BE2C (cell line): Measurements from ENCODE around the gene CYFIP2.

Experiments
- DNase-seq: peaks from one replicate; pipeline ENCODE4 v3.0.0-alpha.2; 2020
- H3K27me3 ChIP-seq: fragments of 250-450 bp; sonication (Bioruptor Pico); 2 replicates; pipeline ENCODE4 v1.5.1; 2020; ENCODE audit warnings: mild to moderate bottlenecking
- H3K36me3 ChIP-seq: fragments of 250-450 bp; sonication (Bioruptor Pico); 2 replicates; pipeline ENCODE4 v1.5.1; 2020; ENCODE audit warnings: mild to moderate bottlenecking
- H3K4me1 ChIP-seq: fragments of 250-450 bp; sonication (Bioruptor Pico); 2 replicates; pipeline ENCODE4 v1.5.1; 2020
- H3K4me3 ChIP-seq: 2 replicates; pipeline ENCODE4 v1.5.1; 2011; ENCODE audit warnings: low read depth, low read length
- H3K9me3 ChIP-seq: fragments of 250-450 bp; sonication (Bioruptor Pico); 2 replicates; pipeline ENCODE4 v1.5.1; 2020
- CTCF ChIP-seq: IDR thresholded peaks from 2 replicates; pipeline ENCODE4 v1.5.1; 2012; ENCODE audit warnings: mild to moderate bottlenecking, low read depth, low read length

Gene CYFIP2

DNA sequence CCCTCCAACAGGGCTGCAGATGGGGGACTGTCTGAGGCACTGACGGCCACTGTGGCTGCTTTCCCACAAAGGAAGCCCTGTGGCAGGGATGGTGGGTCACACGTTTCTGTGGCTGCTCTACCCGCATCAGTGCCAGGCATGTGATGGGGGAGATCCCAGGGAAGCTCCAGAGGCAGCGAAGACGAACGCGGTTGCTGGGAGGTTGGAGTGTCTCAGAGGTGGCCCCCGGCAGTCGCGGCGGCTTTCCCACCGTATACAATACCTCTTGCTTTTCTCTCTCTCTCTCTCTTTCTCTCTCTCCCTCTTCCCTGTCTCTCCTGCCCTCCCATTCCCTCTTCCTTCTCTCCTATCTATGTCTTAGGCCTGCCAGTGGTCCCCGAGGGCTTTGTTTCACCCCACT lies 56.7 kb downstream of the CYFIP2 start:
- DNase-seq = no peak
- H3K36me3 ChIP-seq = no peaks in the 10 kb centered on the region
- no peaks in the 10 kb centered on the region for H3K27me3 ChIP-seq
- no peak overlapping the region for H3K4me3 ChIP-seq
- no peaks in the 10 kb centered on the region for H3K9me3 ChIP-seq
- H3K4me1 ChIP-seq = no peaks in the 10 kb centered on the region
- TF ChIP-seq CTCF = no peak

- no peak overlapping the region for H3K4me3 ChIP-seq
- H3K36me3 ChIP-seq = no peaks in the 10 kb centered on the region
- no peaks in the 10 kb centered on the region for H3K27me3 ChIP-seq
- TF ChIP-seq CTCF = 0 out of 2 replicates have a peak, but pooled peaks have one; percentile 8
- no peak for DNase-seq
- no peaks in the 10 kb centered on the region for H3K4me1 ChIP-seq
- H3K9me3 ChIP-seq = no peaks in the 10 kb centered on the region
Observed at GRCh38 chr5:157323107-157323706, 57.3 kb downstream of the CYFIP2 start.

- H3K4me1 ChIP-seq = no peaks in the 10 kb centered on the region
- DNase-seq = no peak
- no peaks in the 10 kb centered on the region for H3K27me3 ChIP-seq
- no peaks in the 10 kb centered on the region for H3K9me3 ChIP-seq
- no peaks in the 10 kb centered on the region for H3K36me3 ChIP-seq
- peak; percentile 31; the same call in 1 of the 2 replicates for TF ChIP-seq CTCF
- H3K4me3 ChIP-seq = no peak overlapping the region
Observed at GRCh38 chr5:157324237-157324636, 58.3 kb downstream of the CYFIP2 start.

DNA sequence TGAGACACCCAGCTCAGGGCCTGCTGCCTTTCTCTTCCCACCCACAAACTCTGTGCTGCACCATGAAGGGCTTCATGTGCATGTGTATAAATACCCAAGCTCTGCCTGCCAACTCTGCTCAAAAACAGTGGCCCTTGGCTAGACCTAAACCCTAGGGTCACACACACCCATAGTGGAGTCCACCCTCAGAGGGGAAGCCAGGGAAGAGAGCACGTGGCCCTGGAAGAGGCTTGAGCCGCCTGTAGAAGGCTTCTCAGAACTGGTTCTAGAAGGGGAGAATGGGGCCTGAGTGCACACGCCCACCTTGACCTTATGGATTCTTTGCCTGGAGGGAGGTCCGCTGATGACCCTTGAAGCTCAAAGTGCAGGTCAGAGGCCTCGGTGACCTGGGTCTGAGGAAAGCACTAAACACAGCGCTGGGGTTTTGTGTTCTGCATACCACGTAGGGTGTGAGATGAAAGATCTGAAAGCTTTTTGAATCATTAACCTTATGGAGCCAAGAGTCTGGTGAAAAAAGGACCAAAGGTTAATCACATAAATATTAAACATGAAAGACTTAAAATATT lies 60.6 kb downstream of the CYFIP2 start:
- Histone ChIP-seq H3K4me1 (no peaks in the 10 kb centered on the region), H3K9me3 (no peaks in the 10 kb centered on the region), H3K4me3 (no peak overlapping the region), H3K36me3 (no peaks in the 10 kb centered on the region), H3K27me3 (no peaks in the 10 kb centered on the region)
- DNase-seq = no peak
- no peak for TF ChIP-seq CTCF

- H3K4me3 ChIP-seq = no peak overlapping the region
- TF ChIP-seq CTCF = no peak
Observed at GRCh38 chr5:157327771-157328170, 61.8 kb downstream of the CYFIP2 start.

DNA sequence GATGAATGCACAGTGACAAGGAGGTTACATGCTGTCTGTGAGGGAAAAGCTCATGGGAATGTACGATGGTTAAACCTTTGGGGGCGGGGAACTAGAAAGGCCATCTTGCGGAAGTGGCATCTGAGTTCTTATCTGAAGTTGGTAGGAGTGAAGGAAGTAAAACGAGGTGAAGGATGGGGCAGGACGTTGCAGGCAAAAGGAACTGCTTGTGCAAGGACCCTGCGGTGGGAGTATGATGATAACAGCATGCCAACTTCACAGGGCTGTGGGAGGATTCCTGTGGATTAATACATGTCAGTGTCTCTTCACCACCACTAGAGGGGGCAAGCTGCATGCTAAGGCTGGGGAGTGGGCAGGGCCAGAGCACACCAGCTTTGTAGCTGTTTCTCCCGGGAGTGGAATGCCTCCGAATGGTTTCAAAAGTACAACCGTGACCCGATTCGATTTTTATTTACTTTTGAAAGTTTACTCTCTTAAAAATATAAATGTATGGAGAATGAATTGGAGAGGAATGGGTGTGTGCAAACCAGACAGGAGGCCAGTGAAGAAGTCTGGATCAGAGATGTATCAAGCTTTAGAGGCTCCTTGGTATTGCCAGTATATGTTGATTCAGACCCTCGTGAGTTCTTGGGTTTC lies 62.5 kb downstream of the CYFIP2 start:
- no peaks in the 10 kb centered on the region for H3K27me3 ChIP-seq
- peak; percentile 66 for DNase-seq
- H3K4me3 ChIP-seq = peak overlapping the region; percentile 26; the same call in 1 of the 2 replicates
- peak; percentile 97 for TF ChIP-seq CTCF
- H3K9me3 ChIP-seq = no peaks in the 10 kb centered on the region
- no peaks in the 10 kb centered on the region for H3K4me1 ChIP-seq
- H3K36me3 ChIP-seq = no peaks in the 10 kb centered on the region

More at GRCh38 chr5:157327771-157328170, 61.8 kb downstream of the CYFIP2 start:
- Histone ChIP-seq H3K4me1 (no peaks in the 10 kb centered on the region), H3K36me3 (no peaks in the 10 kb centered on the region), H3K27me3 (no peaks in the 10 kb centered on the region), H3K9me3 (no peaks in the 10 kb centered on the region)
- DNase-seq = no peak
